Kidney (tissue), 14 donors: ENCODE measurements around the gene IL21R. TPM values are rescaled to one million over a fixed set of nuclear protein-coding genes. Genes with fewer than 3 reads are reported as not detected.

Experiments used
- DNase-seq, 5 donors: peaks; one replicate each; pipeline ENCODE4 v3.0.0-alpha.2; 2013 to 2020
- FAIRE-seq: peaks from 2 replicates; lab custom pipeline; 2012; peaks lifted over from hg19 to GRCh38; lab: Jason Lieb, UNC
- H3K27ac ChIP-seq, 2 donors: one replicate each; pipeline ENCODE4 v1.7.0; 2013; ENCODE audit warnings: low read depth in 2 of 2, low read length in 2 of 2, inconsistent platforms in 1 of 2
- H3K27me3 ChIP-seq: one replicate; pipeline ENCODE4 v1.7.1; 2013; ENCODE audit warnings: low read length, inconsistent platforms; ENCODE audit not compliant: control insufficient read depth, insufficient read depth
- H3K36me3 ChIP-seq, 3 donors: one replicate each; pipeline versions ENCODE4 v1.7.0 to v1.7.1; 2013; ENCODE audit warnings: low read length in 3 of 3, control low read depth in 1 of 3, inconsistent platforms in 1 of 3; ENCODE audit not compliant: insufficient read depth in 3 of 3, control insufficient read depth in 2 of 3
- H3K4me1 ChIP-seq, 3 donors: one replicate each; pipeline versions ENCODE4 v1.7.0 to v1.7.1; 2013; ENCODE audit warnings: low read length in 3 of 3, inconsistent platforms in 1 of 3, low read depth in 1 of 3; ENCODE audit not compliant: control insufficient read depth in 2 of 3, insufficient read depth in 2 of 3
- H3K4me3 ChIP-seq, 3 donors: one replicate each; pipeline versions ENCODE4 v1.7.0 to v1.8.1; 2013; ENCODE audit warnings: low read length in 3 of 3, control low read depth in 1 of 3, inconsistent platforms in 1 of 3
- H3K9ac ChIP-seq, 3 donors: one replicate each; pipeline versions ENCODE4 v1.7.0 to v1.7.1; 2013; ENCODE audit warnings: low read length in 3 of 3, control low read depth in 1 of 3, inconsistent platforms in 1 of 3
- H3K9me3 ChIP-seq, 3 donors: one replicate each; pipeline versions ENCODE4 v1.7.0 to v1.7.1; 2013; ENCODE audit warnings: low read length in 3 of 3, control low read depth in 1 of 3, inconsistent platforms in 1 of 3; ENCODE audit not compliant: control insufficient read depth in 2 of 3, insufficient read depth in 1 of 3
- intact Hi-C: fragments of 100-400 bp; cut with DNase I; formaldehyde crosslinking; loops from one replicate; pipeline ENCODE4 v1.11.1; 2022
- polyA plus RNA-seq: library from polyadenylated mRNA; stranded (reverse); fragments of 350-450 nt; fragmentation: Illumina TruSeq; extraction: RNeasy Lipid Tissue Mini Kit (QIAGEN cat#74804); gene quantifications from one replicate; pipeline ENCODE4 v1.2.3, GENCODE V29; 2014; ENCODE audit warnings: low read depth, low replicate concordance; ENCODE audit not compliant: insufficient read depth
- total RNA-seq: library from RNA; stranded (reverse); fragmentation: NEBNext Ultra II Directional; extraction: Animal tissue kit (Norgen Biotek cat#: 25700); gene quantifications from one replicate; pipeline ENCODE4 v1.2.1, GENCODE V29; 2021
- TF ChIP-seq, protein P1 (sequence below): IDR thresholded peaks from 3 replicates; pipeline ENCODE4 v1.5.1; 2012; ENCODE audit warnings: mild to moderate bottlenecking, moderate library complexity, borderline replicate concordance; ENCODE audit not compliant: insufficient read depth; ENCODE audit errors: extremely low read depth
- donor health status: control.
- donor health status: control.
- donor health status: control.
- donor health status: control.
- donor health status: control.
- donor health status: DM: yes; HTN: yes; CAD: no.
- donor health status: Normal renal cell carcinoma (clear cell type).

IL21R gene
- total and polyA plus RNA-seq, 2 donors from 2014 or later: 0.65 to 3.0 TPM

DNA sequence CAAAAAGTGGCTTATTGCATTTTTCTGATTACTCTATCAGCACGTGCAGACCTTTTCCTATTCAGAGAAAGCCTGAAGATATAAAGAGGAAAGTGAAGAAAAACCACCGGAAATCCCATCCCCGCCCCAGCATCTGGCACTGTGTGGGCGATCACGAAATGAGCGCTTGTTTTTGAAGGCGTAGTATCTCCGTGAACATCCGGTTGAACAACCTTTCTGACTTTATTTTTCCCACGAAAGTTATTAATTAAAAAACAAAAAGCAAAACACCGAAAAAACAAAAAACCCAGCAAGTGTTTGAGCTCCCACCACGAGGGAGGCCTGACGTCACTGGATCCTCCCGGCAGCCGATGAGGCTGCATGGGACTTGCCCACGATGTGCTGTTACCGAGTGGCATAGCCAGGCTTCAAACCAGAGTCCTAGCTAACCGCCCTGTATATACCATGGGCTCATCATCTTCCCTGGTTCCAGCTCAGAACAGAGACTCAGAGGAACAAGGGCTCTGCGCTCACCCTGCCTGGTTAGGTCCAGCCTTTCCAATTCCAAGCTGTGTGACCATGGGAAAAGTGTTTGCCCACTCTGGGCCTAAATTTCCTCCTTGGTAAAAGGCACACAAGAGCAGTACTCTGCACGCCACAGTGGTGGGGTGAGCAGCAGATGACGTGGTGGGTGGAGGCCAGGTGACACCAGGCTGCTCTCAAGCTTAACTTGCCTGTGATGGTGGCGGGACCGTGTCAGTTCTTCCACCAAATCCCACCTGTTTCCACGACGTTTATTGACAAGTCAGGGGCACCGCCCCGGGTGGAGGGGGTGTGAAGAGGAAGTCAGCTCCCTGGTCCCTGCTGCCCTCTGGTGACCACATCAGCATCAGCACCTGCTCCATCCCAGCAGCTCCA is 34.3 kb upstream of the IL21R start:
- Histone ChIP-seq H3K27me3 (no peaks in the 10 kb centered on the region), H3K9ac (peak overlapping the region in 1 of 3 donors; percentile 48), H3K27ac (peak overlapping the region; percentile 33 to 34), H3K9me3 (no peaks in the 10 kb centered on the region), H3K4me1 (peaks cover 0 to 6% (median 6%) of the 10 kb centered on the region in 3 donors), H3K36me3 (no peaks in the 10 kb centered on the region), H3K4me3 (peak overlapping the region in 2 of 3 donors; percentile 1 to 40)
- intact Hi-C loops: loop anchor here (5.0 to 10.0 kb wide), 2 partner anchors 130 to 193 kb away; no protein-coding TSS in a partner anchor
- FAIRE-seq (no peak), DNase-seq (peak; percentile 40 to 92 (median 70))
- TF ChIP-seq, protein P1, sequence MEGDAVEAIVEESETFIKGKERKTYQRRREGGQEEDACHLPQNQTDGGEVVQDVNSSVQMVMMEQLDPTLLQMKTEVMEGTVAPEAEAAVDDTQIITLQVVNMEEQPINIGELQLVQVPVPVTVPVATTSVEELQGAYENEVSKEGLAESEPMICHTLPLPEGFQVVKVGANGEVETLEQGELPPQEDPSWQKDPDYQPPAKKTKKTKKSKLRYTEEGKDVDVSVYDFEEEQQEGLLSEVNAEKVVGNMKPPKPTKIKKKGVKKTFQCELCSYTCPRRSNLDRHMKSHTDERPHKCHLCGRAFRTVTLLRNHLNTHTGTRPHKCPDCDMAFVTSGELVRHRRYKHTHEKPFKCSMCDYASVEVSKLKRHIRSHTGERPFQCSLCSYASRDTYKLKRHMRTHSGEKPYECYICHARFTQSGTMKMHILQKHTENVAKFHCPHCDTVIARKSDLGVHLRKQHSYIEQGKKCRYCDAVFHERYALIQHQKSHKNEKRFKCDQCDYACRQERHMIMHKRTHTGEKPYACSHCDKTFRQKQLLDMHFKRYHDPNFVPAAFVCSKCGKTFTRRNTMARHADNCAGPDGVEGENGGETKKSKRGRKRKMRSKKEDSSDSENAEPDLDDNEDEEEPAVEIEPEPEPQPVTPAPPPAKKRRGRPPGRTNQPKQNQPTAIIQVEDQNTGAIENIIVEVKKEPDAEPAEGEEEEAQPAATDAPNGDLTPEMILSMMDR: peak; percentile 79

GRCh38 chr16:27368358-27368722 is 33.6 kb upstream of the IL21R start:
- H3K27me3 ChIP-seq: no peaks in the 10 kb centered on the region
- FAIRE-seq (no peak), DNase-seq (no peak)
- no peak overlapping the region for H3K4me3 ChIP-seq
- no peaks in the 10 kb centered on the region for H3K9me3 ChIP-seq
- peaks cover 0 to 6% (median 6%) of the 10 kb centered on the region in 3 donors for H3K4me1 ChIP-seq
- intact Hi-C loops: loop anchor here (5.0 to 10.0 kb wide), 2 partner anchors 131 to 194 kb away; no protein-coding TSS in a partner anchor
- TF ChIP-seq, protein P1: no peak
- H3K9ac ChIP-seq: no peak overlapping the region
- no peak overlapping the region for H3K27ac ChIP-seq
- no peaks in the 10 kb centered on the region for H3K36me3 ChIP-seq

DNA sequence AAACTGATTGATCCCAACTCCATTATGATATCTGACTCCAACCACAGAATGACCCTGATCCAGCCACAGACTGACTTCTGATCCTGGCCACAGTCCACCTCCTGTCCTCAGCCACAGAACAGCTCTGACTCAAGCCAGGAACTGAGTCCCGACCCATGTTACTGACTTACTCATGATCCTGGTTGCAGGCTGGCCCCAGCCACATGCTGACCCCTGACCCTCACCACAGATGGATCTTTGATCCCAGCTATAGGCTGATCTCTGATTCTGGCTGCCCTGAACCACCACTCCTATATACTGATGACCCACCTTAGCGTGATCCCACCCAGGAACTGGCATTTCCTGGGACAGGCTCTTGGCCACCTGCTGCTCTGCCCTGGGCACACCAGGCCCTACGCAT is 32.2 kb upstream of the IL21R start:
- Histone ChIP-seq H3K4me1 (peaks cover 0 to 6% (median 6%) of the 10 kb centered on the region in 3 donors), H3K9ac (no peak overlapping the region), H3K27ac (no peak overlapping the region), H3K4me3 (no peak overlapping the region), H3K27me3 (no peaks in the 10 kb centered on the region), H3K36me3 (no peaks in the 10 kb centered on the region), H3K9me3 (no peaks in the 10 kb centered on the region)
- FAIRE-seq: no peak
- TF ChIP-seq, protein P1: no peak
- DNase-seq: no peak
- intact Hi-C loops: loop anchor here (5.0 to 10.0 kb wide), 2 partner anchors 133 to 195 kb away; no protein-coding TSS in a partner anchor
